Fibroblast of skin of right biceps (primary cell): ENCODE measurements around the gene SOWAHC.
A peak's percentile ranks its signal among the peaks of the same experiment; 100 is the strongest.
"Not testable (repeated sequence)": the region's sequence is repeated elsewhere in the genome, so short reads cannot be mapped to it uniquely, and the experiment has no call there.

ENCODE experiments used
- DNase-seq: peaks from one replicate; pipeline ENCODE4 v3.0.0-alpha.2; 2013

SOWAHC gene

GRCh38 chr2:109613922-109614714 lies at the start of gene SOWAHC, which contains the start of gene SEPTIN10:
TSS of gene SOWAHC (plus strand) at chr2:109614364. CDS start at chr2:109614490, 126 bp downstream.
TSS of gene SEPTIN10 (minus strand) at chr2:109613966. CDS start at chr2:109613827, 139 bp downstream.
- peak; percentile 100 for DNase-seq

DNA sequence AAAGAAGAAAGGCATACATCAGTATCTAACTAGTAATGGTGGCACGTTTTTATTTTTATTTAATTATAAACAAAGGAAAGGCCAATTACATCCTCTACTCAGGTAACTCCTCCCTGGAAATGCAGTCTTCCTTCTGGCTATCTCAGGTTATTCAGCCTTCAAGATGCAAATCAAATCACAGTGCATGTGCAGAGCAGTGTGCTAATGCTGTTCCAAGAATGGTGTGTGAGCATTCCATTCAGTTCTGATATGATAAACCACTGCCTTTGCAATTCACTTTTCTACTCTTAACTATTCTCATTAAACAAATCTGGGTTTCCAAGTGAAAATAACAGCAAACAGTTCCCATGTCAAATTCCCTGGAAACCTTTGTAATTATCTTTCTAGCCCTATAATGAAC lies 38.8 kb upstream of the SOWAHC start:
- DNase-seq = no peak

- not testable (repeated sequence) for DNase-seq
These were observed 36.5 kb upstream of the SOWAHC start for GRCh38 chr2:109577630-109578029.

DNA sequence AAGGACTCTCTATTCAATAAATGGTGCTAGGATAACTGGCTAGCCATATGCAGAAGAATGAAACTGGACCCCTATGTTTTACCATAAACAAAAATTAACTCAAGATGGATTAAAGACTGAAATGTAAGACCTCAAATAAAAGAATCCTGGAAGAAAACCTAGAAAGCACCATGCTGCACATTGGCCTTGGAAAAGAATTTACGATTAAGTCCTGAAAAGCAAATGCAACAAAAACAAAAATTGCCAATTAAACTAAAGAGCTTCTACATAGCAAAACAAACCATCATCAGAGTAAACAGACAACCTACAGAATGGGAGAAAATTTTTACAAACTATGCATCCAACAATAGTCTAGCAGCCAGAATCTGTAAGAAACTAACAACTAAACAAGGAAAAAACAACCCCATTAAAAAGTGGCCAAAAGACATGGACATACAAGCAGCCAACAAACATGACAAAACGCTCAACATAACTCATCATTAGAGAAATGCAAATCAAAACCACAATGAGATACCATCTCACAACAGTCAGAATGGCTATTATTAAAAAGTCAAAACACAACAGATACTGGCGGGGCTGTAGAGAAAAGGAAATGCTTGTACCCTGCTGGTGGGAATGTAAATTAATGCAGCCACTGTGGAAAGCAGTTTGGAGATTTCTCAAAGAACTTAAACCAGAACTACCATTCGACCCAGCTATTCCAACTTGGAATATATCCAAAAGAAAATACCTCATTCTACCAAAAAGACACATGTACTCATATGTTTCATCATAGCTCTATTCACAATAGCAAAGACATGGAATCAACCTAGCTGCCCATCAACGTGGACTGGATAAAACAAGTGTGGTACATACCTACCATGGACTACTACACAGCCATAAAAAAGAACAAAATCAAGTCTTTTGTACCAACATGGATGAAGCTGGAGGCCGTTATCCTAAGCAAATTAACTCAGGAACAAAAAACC lies 31.0 kb upstream of the SOWAHC start:
- DNase-seq = peak; percentile 37

DNA sequence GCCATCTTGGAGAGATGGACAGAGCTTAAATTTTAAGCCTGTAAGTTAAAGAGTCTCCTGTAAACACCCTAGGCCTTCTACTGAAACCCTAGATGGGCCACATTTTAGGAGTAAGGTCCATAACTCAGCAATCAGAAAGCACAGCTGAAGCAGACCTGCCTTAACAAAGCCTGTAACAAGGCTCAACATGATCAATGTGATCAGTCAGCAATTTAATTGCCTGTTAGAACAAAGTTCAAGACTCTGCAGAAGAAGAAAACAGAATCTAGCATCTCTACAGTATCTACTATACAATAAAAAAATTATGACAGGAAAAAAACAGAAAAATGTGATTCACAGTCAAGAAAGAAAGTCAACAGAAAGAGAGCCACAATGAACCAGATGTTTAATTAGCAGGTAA lies 27.5 kb upstream of the SOWAHC start:
- DNase-seq = no peak

DNA sequence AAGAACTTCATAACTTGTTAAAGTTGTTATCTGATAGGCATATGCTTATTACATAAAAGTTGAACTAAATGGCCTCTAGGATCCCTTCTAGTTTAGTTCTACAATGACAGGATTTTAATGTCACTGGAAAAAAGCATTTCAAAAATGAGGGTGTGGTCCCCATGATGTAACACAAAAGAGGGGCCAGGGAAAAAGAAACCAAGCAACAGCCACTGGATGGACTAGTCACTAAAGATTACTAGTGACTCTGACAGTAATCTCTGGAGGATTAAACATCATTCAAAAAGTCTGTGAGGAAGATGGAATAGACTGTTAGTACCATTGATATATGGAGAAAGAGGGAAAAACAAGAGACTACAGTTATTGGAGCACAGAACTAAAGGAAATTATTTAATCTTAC lies 23.0 kb upstream of the SOWAHC start:
- no peak for DNase-seq

DNA sequence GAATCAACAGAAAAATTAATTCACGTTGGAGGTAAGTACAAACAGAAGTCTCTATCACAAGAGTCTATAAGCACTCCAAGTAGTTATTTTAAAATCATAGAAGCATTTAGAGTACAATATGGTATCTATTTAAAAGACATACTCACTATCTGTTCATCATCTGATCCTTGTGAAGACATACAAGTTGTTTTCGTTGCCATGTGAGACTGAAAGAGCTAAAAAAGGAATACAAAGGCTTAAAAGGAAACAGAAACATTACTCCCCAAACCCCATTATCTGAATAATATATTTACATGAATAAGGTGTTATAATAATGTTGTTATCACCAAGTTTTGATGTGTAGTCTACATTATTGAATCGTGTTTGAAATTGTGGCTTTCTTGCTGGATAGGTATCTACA lies 21.3 kb upstream of the SOWAHC start:
- no peak for DNase-seq

DNA sequence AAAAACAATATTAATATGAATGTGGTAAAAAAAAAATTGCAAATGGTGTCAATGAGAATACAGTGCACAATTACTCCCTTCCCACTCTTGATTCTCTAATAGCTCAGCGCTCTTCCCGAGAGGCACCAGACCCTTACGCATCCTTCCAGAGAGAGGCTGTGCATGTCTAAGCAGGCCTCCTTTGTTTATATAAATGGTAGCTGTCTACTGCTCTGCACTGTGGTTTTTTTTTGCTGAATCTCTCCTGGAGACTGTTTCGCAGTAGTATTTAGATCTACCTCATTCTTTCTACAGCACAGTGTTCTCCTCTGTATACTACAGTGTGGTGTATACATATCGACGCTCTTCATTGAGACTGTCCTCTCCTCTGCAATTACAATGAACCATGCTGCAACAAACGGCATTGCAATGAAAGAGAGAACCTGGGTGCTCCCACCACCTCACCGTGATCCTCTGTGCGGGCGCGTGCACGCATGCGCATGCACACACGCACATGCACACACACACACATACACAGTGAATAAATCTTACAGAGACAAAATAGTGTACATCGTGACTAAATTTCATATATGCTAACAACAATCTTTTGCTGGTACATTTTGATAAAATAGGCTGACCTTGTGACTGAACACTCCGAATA lies 19.8 kb upstream of the SOWAHC start:
- DNase-seq = no peak

DNA sequence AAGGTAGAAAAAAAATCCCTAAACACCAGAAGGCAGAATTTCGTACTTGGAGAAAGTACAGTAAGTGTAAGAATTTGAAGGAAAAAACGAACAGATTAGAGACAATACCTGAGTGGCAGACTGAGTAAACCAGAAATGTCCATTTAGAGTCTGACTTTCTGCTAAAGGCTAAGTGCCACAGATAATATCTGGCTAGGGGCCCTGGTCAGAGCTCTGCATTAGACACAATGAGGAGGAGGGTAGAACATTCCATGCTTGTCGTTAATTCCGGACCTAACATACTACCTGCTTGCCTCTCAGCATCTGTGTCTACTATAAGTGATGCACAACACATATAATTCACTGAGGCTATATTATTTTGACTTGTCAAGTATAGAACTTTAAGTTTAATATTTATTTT lies 18.5 kb upstream of the SOWAHC start:
- no peak for DNase-seq

DNA sequence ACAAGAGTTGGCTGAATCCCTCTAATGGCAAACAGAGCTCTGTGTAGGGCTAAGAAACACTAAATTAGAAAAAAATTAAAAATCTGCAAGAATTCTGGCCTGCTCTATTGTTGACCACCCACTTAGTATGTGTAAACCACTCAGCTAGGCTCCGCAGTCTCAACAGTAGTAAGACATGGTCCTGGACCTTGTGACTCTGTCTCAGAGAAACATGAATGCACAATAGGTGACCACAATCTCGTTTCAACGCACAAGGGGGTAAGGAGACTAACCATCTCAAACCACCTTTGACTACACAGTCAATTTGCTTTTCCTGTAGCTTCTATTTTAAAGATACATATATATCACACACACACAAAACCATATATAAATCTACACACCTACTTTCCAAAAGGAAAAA lies 16.9 kb upstream of the SOWAHC start:
- no peak for DNase-seq

DNA sequence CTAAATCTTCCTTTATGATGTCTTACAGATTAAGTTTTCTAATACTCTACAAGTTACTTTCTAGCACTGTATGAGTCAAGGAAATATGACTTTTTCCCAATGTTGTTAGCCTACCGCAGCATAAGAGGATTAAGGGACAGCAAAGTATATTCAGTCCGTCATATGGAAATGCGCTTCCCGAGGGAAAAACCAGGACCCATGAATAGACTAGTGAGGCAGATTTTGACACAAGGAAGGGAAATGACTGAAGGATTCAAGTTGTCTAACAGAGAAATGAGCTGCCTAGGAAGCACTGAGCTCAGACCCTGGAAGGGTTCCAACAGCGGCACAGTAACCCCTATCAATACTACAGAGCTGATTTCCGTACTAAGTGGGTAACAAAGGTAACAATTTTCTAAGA lies 12.4 kb upstream of the SOWAHC start:
- DNase-seq = no peak

DNA sequence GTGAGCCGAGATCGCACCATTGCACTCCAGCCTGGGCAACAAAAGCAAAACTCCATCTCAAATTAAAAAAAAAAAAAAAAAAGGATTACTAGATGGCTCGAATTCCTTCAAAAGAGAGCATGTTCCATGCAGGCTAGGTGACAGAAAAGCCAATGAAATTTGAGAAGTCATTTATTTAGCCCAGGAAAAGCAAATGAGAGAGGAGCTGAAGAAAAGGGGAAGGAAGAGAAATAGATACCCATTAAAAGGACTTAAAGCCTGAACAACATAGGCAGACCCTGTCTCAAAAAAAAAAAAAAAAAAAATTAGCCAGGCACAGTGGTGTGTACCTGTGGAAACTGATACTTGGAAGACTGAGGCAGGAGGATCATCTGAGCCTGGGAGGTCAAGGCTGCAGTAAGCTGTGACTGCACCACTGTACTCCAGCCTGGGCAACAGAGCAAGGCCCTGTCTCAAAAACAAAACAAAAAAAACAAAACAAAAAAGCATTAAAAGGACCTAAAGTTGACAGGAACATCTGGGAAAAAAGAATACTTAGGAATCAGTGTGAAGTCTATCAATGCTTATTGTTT lies 11.5 kb upstream of the SOWAHC start:
- no peak for DNase-seq

DNA sequence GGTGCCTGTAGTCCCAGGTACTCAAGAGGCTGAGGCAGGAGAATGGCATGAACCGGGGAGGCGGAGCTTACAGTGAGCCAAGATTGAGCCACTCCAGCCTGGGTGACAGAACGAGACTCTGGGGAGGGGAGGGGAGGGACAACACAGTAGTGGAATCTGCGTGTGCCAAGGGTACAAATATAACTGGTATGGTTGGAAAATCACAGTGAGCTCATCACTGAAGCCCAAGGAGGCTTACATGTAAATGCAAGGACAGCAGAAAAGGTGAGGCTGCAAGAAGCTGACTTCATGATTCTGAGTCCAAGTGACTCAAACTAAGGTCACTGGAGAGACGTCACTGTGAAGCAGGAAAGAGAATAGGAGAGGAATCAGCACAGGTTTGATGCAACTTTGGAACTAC lies 9.6 kb upstream of the SOWAHC start:
- DNase-seq = peak; percentile 65

DNA sequence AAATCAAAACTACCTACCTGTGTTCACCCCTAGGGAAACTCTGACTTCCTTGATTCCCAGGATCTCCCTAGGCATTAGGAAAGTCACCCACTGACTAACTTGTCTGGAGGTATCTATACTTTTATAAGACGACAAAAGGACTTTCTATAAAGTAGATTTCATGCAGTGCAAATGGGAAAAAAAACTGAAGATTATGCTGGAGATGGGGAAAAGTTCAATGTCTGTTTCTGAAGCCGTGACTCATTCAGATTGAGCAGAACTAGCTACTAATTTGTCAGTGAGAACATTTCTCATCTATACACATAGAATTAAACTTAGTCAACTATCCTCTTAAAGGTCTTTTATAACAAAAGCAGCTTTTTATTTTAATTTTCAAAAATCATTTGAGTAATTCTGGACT lies 6.4 kb upstream of the SOWAHC start:
- peak; percentile 55 for DNase-seq

DNA sequence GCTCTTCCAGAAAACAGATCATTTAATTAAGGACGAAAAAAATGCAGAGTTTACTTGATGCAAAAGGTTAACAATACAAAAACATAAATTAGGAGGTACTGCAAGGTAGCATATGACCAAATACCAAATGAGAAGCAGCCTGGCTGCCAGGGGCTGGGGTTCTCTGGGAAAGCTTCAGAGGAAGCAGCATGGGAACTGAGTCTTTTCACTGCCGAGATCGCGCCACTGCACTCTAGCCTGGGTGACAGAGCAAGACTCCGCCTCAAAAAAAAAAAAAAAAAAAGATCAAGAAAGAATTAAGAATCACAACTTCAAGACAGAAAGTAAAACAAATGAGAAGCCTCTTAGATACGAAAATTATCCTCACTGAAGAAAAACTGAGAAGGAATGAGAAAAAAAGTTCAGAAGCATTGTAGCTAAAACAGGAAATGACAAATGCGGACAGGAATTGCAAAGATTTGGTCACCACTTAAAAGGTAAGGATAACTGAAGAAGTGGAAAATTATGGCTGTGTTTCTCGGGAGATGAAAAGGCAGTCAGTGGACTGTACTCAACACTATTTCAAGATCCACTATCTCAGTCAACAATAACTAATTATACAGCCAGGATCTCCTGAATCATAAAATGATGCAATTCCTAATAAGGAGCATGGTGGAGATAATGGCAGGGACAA lies 4.7 kb upstream of the SOWAHC start:
- DNase-seq = peak; percentile 83

DNA sequence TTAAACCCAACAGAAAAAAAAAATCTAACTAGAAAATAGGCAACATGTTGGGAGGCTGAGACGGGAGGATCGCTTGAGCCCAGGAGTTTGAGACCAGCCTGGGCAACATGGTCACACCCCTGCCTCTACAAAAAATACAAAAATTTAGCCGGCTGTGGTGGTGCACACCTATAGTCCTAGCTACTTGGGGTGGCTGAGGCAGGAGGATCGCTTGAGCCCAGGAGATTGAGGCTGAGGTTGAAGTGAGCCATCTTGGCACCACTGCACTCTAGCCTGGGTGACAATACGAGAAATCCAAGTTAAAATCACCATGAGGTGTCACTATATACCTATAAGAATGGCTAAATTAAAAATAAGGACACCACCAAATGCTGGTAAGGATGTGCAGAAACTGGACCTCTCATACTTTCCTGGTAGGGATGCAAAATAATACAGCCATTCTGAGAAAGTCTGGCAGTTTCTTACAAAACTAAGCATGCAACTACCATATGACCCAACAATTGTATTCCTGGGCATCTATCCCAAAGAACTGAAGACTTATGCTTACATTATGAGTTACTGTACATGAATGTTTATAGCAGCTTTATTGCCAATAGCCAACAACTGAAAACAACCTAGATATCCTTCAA lies 2.6 kb upstream of the SOWAHC start:
- peak; percentile 78 for DNase-seq

GRCh38 chr2:109613081-109613921 lies 863 bp upstream of the SOWAHC start:
- DNase-seq = peak; percentile 66

DNA sequence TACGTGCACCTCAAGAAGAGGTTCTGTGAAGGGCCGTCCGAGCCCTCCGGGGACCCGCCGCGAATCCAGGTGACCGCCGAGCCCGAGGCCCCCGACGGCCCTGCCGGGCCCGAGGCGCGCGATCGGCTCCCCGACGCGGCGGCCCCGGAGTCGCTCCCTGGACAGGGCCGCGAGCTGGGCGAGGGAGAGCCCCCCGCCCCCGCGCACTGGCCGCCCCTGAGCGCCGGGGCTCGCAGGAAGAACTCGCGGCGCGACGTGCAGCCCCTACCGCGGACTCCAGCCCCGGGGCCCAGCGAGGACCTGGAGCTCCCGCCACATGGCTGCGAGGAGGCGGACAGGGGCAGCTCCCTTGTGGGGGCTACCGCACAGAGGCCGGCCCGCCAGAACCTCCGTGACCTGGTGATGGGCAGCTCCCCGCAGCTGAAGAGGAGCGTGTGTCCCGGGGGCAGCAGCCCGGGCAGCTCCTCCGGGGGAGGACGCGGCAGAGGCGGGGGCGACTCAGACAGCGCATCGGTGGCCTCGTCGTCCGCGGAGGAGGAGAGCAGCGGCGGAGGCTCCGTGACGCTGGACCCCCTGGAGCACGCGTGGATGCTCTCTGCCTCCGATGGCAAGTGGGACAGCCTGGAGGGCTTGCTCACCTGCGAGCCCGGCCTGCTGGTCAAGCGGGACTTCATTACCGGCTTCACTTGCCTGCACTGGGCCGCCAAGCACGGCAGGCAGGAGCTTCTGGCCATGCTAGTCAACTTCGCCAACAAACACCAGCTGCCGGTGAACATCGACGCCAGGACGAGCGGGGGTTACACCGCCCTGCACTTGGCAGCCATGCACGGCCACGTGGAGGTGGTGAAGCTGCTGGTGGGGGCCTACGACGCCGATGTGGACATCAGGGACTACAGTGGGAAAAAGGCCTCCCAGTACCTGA lies 812 bp downstream of the SOWAHC start:
- DNase-seq = peak; percentile 17

DNA sequence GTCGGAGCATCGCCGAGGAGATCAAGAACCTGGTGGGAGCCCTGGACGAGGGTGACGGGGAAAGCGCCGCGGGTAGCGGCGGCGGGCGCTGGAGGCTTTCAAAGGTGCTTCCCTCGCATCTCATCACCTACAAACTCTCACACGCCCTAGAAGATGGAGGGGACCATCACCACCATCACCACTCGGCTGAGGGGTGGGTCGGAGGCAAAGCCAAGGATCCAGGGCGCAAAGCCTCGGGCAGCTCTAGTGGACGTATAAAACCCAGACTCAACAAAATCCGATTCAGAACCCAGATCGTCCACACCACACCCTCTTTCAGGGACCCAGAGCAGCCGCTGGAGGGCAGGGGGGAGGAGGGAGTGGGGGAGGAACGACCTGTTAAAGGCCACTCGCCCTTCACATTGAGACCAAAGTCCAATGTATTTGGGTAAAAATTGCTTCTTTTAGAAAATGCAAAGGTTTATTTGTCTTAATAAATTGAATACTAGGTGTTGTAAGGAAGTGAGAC lies 1.5 kb downstream of the SOWAHC start:
- no peak for DNase-seq
